HUES48 (cell line): ENCODE results near the gene MYMX.
A peak's percentile ranks its signal among the peaks of the same experiment; 100 is the strongest.
"Not testable (repeated sequence)": the region's sequence is repeated elsewhere in the genome, so short reads cannot be mapped to it uniquely, and the experiment has no call there.

Experiments used
- H3K27ac ChIP-seq: one replicate; pipeline ENCODE4 v1.7.0; 2013; ENCODE audit warnings: low read depth, low read length, inconsistent platforms
- H3K27me3 ChIP-seq: 2 replicates; pipeline ENCODE4 v1.6.1; 2013; ENCODE audit warnings: mild to moderate bottlenecking, low read length; ENCODE audit not compliant: control insufficient read depth, insufficient read depth
- H3K36me3 ChIP-seq: 2 replicates; pipeline ENCODE4 v1.6.1; 2013; ENCODE audit warnings: low read length; ENCODE audit not compliant: control insufficient read depth, insufficient read depth
- H3K4me1 ChIP-seq: 2 replicates; pipeline ENCODE4 v1.6.1; 2013; ENCODE audit warnings: mild to moderate bottlenecking, low read length; ENCODE audit not compliant: control insufficient read depth, insufficient read depth
- H3K4me3 ChIP-seq: 2 replicates; pipeline ENCODE4 v1.5.1; 2013; ENCODE audit warnings: mild to moderate bottlenecking, low read depth, low read length
- H3K9ac ChIP-seq: 2 replicates; pipeline ENCODE4 v1.6.1; 2013; ENCODE audit warnings: mild to moderate bottlenecking, low read depth, low read length, moderate library complexity
- H3K9me3 ChIP-seq: 2 replicates; pipeline ENCODE4 v1.6.1; 2013; ENCODE audit warnings: low read length; ENCODE audit not compliant: control insufficient read depth, insufficient read depth

MYMX gene

DNA sequence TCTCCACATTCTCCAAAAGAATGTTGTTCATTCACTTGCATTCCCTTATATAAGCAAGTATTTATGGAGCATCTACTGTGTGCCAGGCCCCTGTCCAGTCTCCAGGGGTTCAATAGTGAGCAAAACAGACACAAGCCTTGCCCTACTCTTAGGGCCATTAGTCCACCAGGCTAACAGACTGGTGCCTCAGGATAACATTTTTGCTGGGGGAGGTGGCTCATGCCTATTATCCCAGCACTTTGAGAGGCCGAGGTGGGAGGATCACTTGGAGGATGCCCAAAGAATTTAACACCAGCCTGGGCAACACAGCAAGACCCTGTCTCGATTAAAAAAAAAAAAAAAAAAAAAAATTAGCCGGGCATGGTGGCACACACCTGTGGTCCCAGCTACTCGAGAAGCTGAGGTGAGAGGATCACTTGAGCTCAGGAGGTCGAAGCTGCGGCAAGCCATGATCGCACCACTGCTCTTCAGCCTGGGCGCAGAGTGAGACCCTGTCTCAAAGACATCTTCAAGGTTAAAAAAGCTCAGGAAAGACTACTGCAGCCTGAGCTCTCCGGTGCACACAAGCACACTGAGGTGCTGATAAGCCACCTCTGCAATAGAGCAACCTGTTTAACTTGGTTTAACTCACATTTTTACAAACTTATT lies 38.2 kb upstream of the MYMX start:
- no peaks in the 10 kb centered on the region for H3K36me3 ChIP-seq
- no peaks in the 10 kb centered on the region for H3K27me3 ChIP-seq
- no peak overlapping the region for H3K9ac ChIP-seq
- H3K27ac ChIP-seq: no peak overlapping the region
- no peak overlapping the region for H3K4me3 ChIP-seq
- no peaks in the 10 kb centered on the region for H3K4me1 ChIP-seq
- no peaks in the 10 kb centered on the region for H3K9me3 ChIP-seq

DNA sequence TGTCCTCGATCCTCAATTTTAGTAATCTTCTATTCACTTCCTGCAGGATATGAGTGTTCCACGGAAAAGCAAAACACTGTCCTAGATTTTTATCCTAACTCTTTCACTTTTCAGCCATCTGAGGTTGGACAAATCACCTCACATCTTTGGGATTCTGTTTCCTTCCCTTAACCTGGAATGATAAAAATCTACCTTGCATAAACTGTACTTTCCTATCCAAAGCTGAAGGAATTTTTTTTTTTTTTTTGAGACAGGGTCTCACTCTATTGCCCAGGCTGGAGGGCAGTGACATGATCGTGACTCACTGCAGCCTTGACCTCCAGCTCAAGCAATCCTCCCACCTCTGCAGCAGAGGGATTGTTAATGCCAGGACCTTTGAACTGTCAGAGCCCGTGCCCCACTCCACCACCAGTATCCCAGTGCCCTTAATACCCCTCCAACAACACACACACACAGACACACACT lies 37.6 kb upstream of the MYMX start:
- no peak overlapping the region for H3K4me3 ChIP-seq
- H3K9me3 ChIP-seq: no peaks in the 10 kb centered on the region
- no peak overlapping the region for H3K27ac ChIP-seq
- H3K4me1 ChIP-seq: no peaks in the 10 kb centered on the region
- H3K9ac ChIP-seq: no peak overlapping the region
- no peaks in the 10 kb centered on the region for H3K27me3 ChIP-seq
- no peaks in the 10 kb centered on the region for H3K36me3 ChIP-seq

DNA sequence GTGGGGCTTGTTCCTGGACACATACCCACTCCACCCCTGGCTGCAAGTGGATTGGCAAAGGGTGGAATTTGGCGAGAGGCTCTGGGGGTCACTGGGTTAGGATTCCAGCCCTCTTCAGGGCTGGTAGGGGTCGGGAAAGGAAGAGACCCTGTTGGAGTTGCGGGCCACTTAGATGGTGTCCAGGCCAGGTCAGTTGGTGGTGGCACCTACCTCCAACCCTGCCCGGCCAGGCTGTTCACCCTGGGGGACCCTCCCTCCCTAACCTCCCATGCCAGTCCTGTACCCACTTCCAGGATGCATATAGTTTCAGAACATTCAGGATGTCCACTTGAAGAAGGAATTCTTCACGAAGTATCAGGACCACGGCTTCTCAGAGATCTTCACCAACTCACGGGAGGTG lies 37.1 kb upstream of the MYMX start:
- H3K9ac ChIP-seq: no peak overlapping the region

DNA sequence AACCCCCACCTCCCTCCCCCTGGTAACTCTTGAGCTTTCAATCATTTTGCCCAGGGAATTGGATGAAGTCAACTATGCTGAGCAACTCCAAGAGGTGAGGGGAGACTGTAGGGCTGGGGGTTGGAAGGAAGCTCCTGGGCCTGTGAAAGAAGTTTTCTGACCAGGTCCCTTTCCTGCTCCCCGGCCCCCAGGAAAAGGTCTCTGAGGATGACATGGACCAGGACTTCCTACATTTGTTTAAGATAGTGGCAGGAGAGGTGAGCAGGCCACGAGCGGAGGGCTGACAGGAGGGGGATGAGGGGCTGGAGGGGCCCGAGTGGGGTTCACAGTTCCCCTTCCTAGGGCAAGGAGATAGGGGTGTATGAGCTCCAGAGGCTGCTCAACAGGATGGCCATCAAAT lies 36.3 kb upstream of the MYMX start:
- H3K27ac ChIP-seq: no peak overlapping the region
- H3K9me3 ChIP-seq: no peaks in the 10 kb centered on the region
- H3K4me1 ChIP-seq: no peaks in the 10 kb centered on the region
- no peak overlapping the region for H3K4me3 ChIP-seq
- no peaks in the 10 kb centered on the region for H3K36me3 ChIP-seq
- no peak overlapping the region for H3K9ac ChIP-seq
- H3K27me3 ChIP-seq: no peaks in the 10 kb centered on the region

More for the DNA sequence above, 37.1 kb upstream of the MYMX start:
- Histone ChIP-seq H3K4me3 (no peak overlapping the region), H3K27me3 (no peaks in the 10 kb centered on the region), H3K9me3 (no peaks in the 10 kb centered on the region), H3K36me3 (no peaks in the 10 kb centered on the region), H3K4me1 (no peaks in the 10 kb centered on the region), H3K27ac (no peak overlapping the region)

DNA sequence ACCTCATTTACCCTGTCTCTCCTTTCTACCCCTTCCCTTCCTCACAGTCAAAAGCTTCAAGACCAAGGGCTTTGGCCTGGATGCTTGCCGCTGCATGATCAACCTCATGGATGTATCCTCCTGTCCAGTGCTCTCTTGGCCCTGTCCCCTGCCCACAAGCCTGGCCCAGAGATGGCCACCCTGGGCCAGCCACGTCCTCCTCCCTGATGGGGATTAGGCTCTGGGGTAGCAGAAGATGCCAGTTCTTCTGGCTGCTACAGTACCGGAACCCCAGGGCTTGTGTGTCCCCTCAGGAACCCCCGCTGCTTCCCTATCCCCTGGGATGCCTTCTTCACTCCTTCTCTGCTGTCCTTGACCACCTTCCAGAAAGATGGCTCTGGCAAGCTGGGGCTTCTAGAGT lies 35.8 kb upstream of the MYMX start:
- Histone ChIP-seq H3K4me1 (peaks cover under 1% of the 10 kb centered on the region), H3K27ac (no peak overlapping the region), H3K27me3 (no peaks in the 10 kb centered on the region), H3K36me3 (no peaks in the 10 kb centered on the region), H3K9ac (no peak overlapping the region), H3K4me3 (no peak overlapping the region), H3K9me3 (no peaks in the 10 kb centered on the region)

DNA sequence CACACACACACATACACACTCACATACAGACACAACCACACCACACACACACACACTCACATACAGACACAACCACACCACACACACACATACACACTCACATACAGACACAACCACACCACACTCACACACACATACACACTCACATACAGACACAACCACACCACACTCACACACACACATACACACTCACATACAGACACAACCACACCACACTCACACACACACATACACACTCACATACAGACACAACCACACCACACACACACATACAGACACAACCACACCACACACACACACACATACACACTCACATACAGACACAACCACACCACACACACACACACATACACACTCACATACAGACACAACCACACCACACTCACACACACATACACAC lies 34.9 kb upstream of the MYMX start:
- H3K27ac ChIP-seq, H3K36me3 ChIP-seq, H3K4me3 ChIP-seq, H3K9ac ChIP-seq, H3K27me3 ChIP-seq, H3K4me1 ChIP-seq, H3K9me3 ChIP-seq: not testable (repeated sequence)

DNA sequence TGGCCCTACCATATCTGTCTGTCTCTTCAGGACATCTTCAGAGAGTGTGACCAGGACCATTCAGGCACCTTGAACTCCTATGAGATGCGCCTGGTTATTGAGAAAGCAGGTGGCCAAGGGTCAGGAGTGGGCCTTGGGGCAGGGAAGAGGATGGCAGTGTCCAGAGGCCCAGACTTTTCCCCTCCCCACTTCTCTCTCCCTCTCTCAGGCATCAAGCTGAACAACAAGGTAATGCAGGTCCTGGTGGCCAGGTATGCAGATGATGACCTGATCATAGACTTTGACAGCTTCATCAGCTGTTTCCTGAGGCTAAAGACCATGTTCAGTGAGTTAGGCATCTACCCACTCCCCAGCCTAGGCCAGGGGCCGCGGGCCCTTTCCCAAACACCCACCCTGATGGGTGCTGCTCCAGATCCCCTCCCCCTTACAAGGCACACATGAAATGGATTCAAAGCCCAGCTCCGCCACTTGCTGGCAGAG lies 33.8 kb upstream of the MYMX start:
- Histone ChIP-seq H3K4me3 (no peak overlapping the region), H3K9ac (no peak overlapping the region), H3K27ac (no peak overlapping the region), H3K4me1 (peaks cover 6% of the 10 kb centered on the region), H3K27me3 (no peaks in the 10 kb centered on the region), H3K36me3 (no peaks in the 10 kb centered on the region), H3K9me3 (no peaks in the 10 kb centered on the region)

DNA sequence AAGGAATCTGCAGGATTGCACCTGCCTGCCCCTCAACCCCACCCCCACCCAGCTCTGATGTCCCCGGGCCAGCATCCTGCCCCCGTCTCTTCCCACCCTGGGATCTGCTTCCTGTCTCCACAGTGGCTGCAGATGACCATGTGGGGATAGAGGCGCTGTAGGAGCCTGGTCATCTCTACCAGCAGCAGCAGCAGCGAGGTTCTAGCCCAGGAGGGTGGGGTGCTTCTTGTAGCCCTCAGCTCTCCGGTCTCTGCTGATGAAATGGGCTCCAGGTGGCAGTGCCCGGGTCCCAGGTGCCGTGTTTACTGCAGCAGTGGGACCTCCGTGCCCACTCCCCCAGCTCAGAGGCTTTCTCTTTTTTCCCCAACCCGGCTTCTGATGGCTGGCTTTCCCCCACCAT lies 32.9 kb upstream of the MYMX start:
- H3K27ac ChIP-seq: no peak overlapping the region
- no peaks in the 10 kb centered on the region for H3K9me3 ChIP-seq
- H3K4me1 ChIP-seq: peaks cover 6% of the 10 kb centered on the region
- no peak overlapping the region for H3K4me3 ChIP-seq
- no peak overlapping the region for H3K9ac ChIP-seq
- no peaks in the 10 kb centered on the region for H3K36me3 ChIP-seq
- no peaks in the 10 kb centered on the region for H3K27me3 ChIP-seq

DNA sequence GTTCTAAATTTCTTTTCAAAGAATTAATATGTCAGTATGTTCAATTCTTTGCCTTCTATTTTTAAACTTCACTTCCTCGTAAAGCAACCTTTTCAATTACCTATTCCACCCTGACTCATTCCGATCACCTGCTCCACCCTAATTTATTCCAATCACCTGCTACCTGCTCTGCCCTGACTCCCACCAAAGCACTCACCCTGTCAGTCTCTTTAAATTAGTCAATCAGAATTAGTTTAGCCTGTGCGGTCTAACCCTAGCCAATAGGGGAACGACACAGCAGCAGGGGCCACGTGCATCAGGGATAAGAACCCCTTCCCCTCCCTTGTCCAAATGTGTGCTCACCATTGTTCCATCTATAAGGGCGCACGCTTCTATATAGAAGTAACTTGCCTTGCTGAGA lies 31.4 kb upstream of the MYMX start:
- not testable (repeated sequence) for H3K9me3 ChIP-seq, H3K27me3 ChIP-seq, H3K36me3 ChIP-seq, H3K27ac ChIP-seq, H3K4me1 ChIP-seq, H3K9ac ChIP-seq, H3K4me3 ChIP-seq

DNA sequence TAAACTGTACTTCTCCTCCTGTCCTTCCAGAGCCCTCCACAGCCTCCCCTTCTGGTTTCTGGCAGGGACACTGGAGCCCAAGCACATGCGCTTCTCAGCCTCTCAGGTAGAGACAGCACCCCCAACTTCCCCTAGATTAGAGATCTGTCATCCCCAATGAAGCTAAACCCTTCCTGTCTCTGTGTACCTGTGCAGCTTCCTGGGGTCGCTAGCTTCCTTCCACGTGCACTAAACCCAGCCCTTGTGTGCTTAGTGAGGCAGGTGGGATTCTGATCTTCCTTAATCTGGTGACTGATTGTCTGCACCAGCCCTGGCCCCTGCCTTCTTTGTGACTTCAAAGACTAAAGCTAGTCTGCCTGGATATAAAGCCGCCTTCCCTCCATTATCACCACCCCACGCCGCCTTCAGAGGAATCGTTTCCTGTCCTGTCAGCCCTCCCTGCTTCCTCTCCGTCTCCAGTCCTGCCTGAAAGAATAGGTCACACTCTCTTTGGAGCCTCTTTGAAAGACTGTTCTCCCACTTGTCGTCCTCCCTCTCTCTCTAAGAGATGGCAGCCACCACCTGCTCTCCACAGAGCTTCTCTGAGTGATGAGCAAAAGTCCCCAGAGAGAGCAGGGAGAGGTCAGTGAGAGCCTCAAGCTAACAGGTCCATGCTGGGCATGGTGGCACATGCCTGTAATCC lies 30.6 kb upstream of the MYMX start:
- no peak overlapping the region for H3K4me3 ChIP-seq
- H3K27ac ChIP-seq: peak overlapping the region; percentile 35
- H3K27me3 ChIP-seq: no peaks in the 10 kb centered on the region
- H3K9me3 ChIP-seq: no peaks in the 10 kb centered on the region
- H3K9ac ChIP-seq: peak overlapping the region; percentile 10; the same call in 1 of the 2 replicates
- H3K4me1 ChIP-seq: peaks cover 6% of the 10 kb centered on the region
- no peaks in the 10 kb centered on the region for H3K36me3 ChIP-seq

DNA sequence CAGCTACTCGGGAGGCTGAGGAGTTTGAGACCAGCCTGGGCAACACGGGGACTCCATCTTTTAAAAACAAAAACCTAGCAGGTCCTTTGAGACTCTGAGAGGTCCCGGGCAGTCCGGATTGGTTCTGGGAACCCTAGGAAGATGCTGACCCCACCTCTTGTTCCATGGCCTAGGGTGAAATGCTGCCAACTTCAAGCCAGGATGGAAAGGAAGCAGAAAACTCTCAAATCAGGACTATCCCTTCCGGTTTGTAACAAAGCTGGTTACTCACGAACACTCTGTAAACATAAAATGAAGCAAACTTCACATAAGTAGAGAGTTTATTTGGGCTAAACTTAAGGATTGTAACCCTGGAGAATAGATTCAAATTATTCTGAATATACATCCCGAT lies 30.1 kb upstream of the MYMX start:
- peaks cover 6% of the 10 kb centered on the region for H3K4me1 ChIP-seq
- H3K9ac ChIP-seq: no peak overlapping the region
- no peak overlapping the region for H3K4me3 ChIP-seq

More for the DNA sequence above, 30.1 kb upstream of the MYMX start:
- Histone ChIP-seq H3K9me3 (no peaks in the 10 kb centered on the region), H3K27ac (peak overlapping the region; percentile 35), H3K27me3 (no peaks in the 10 kb centered on the region), H3K36me3 (no peaks in the 10 kb centered on the region)
